HG02943 (cell line): Measurements from ENCODE around the gene UPF3B.
"Not testable (repeated sequence)": the region's sequence is repeated elsewhere in the genome, so short reads cannot be mapped to it uniquely, and the experiment has no call there.

Experiments
- ATAC-seq: cut with Tn5 transposase; IDR thresholded peaks from one replicate; pipeline ENCODE4 v1.9.1; 2021; ENCODE audit warnings: mild to moderate bottlenecking, low read depth, moderate library complexity; ENCODE audit not compliant: unreplicated experiment

Gene UPF3B

GRCh38 chrX:119826399-119826959, 26.3 kb downstream of the UPF3B start:
- no peak for ATAC-seq

GRCh38 chrX:119824221-119824620, 28.5 kb downstream of the UPF3B start:
- not testable (repeated sequence) for ATAC-seq

GRCh38 chrX:119821703-119822102, 31.1 kb downstream of the UPF3B start:
- peak; percentile 96 for ATAC-seq

- no peak for ATAC-seq
Observed at GRCh38 chrX:119817130-119817690, 35.6 kb downstream of the UPF3B start.

GRCh38 chrX:119816300-119816699, 36.5 kb downstream of the UPF3B start:
- no peak for ATAC-seq

GRCh38 chrX:119809185-119809666, 43.5 kb downstream of the UPF3B start:
- ATAC-seq, result no peak

- ATAC-seq, result not testable (repeated sequence)
Observed at GRCh38 chrX:119808461-119808860, 44.3 kb downstream of the UPF3B start.

- no peak for ATAC-seq
Observed at GRCh38 chrX:119802546-119802945, 50.2 kb downstream of the UPF3B start.

GRCh38 chrX:119801253-119802221, 51.2 kb downstream of the UPF3B start:
- no peak for ATAC-seq

GRCh38 chrX:119791437-119792231, 61.1 kb downstream of the UPF3B start, which contains the start of gene RPL39:
Gene RPL39, minus strand, starts transcription at chrX:119791630. Its CDS starts 54 bp downstream, at chrX:119791576.
- peak; percentile 86 for ATAC-seq

GRCh38 chrX:119790977-119791436, 61.8 kb downstream of the UPF3B start:
- peak; percentile 31 for ATAC-seq

- peak; percentile 58 for ATAC-seq
Observed at GRCh38 chrX:119784747-119785446, 67.9 kb downstream of the UPF3B start.
